Measurements from ENCODE around the gene FAM221B. TPM values are rescaled to one million over a fixed set of nuclear protein-coding genes. Genes with fewer than 3 reads are reported as not detected.
A peak's percentile ranks its signal among the peaks of the same experiment; 100 is the strongest.

The FAM221B gene
- total and polyA plus RNA-seq, 2 of the 4 experiments (the other 2 are of a cell fraction) = not detected

- Histone ChIP-seq H2BK20ac (ENCODE audit: low read depth, low read length) (no peak overlapping the region), H3K4me3 (ENCODE audit: insufficient read depth, low read depth, low read length) (peak overlapping the region; percentile 27), H3K9ac (ENCODE audit: low read depth, low read length) (peak overlapping the region; percentile 56; the same call in 1 of the 2 replicates), H3K9me3 (ENCODE audit: control insufficient read depth, insufficient read depth, low read length) (no peaks in the 10 kb centered on the region), H4K8ac (ENCODE audit: low read depth in 2 of 2, low read length in 2 of 2) (peak overlapping the region in 1 of 2 experiments; percentile 0; a peak in 1 of 4 replicates), H2AK9ac (replicated peaks; ENCODE audit: low read depth, low read length, poor library complexity) (no peak overlapping the region), H3K27ac (ENCODE audit: insufficient read depth, low read length) (no peak overlapping the region), H2BK15ac (ENCODE audit: low read depth, low read length) (no peak overlapping the region), H4K5ac (ENCODE audit: low read depth, low read length) (peak overlapping the region; percentile 10), H3K27me3 (ENCODE audit: control insufficient read depth, insufficient read depth, low read length) (no peaks in the 10 kb centered on the region), H3K23ac (ENCODE audit: low read depth, low read length) (peak overlapping the region; percentile 91), H4K91ac (ENCODE audit: insufficient read depth, low read depth, low read length) (no peak overlapping the region), H2BK120ac (ENCODE audit: low read depth, low read length) (no peak overlapping the region), H2BK5ac (ENCODE audit: low read depth, low read length, poor library complexity, severe bottlenecking) (no peak overlapping the region), H2AFZ (replicated peaks; ENCODE audit: low read length, poor library complexity) (no peak overlapping the region), H3K79me1 (ENCODE audit: low read depth in 1 of 2, low read length in 2 of 2) (peaks cover 27 to 62% of the 10 kb centered on the region in 2 experiments), H4K20me1 (ENCODE audit: insufficient read depth, low read length) (no peaks in the 10 kb centered on the region), H3K14ac (replicated peaks; ENCODE audit: low read depth, low read length) (peak overlapping the region; percentile 93; the same call in 1 of the 2 replicates), H3K9me1 (ENCODE audit: insufficient read depth, low read length) (peaks cover 42% of the 10 kb centered on the region), H3K56ac (ENCODE audit: extremely low read depth, insufficient read depth, low read length) (no peak overlapping the region), H3K4ac (ENCODE audit: low read depth, low read length) (peak overlapping the region; percentile 21), H3K36me3 (ENCODE audit: control insufficient read depth, insufficient read depth, low read length) (no peaks in the 10 kb centered on the region), H2AK5ac (ENCODE audit: low read depth, low read length) (no peak overlapping the region), H3K18ac (ENCODE audit: low read depth, low read length) (no peak overlapping the region), H3K4me1 (ENCODE audit: control insufficient read depth, insufficient read depth, low read length) (peaks cover 28% of the 10 kb centered on the region), H3K4me2 (ENCODE audit: low read depth, low read length) (peak overlapping the region; percentile 98)
- dilution Hi-C loops (cut with HindIII; ENCODE audit: low sequenced_read_pairs, unreplicated experiment) = no loop called here
- intact Hi-C loops (cut with micrococcal nuclease) = no loop called here
- TF ChIP-seq BHLHE40 (IDR thresholded peaks at IDR 0.05; ENCODE audit: low read depth, low read length) (no peak), FOS (IDR thresholded peaks at IDR 0.05; ENCODE audit: low read depth, low read length) (no peak)
- WGBS, 2 experiments (ENCODE audit: extremely low coverage in 2 of 2, insufficient read length in 1 of 2) = 42% methylated on average over 2 of the region's 2 CpGs; no CpG with 5 or more reads in 1 of the 2 experiments
- DNase-seq = no peak
- POLR2A ChIA-PET (ENCODE audit: unreplicated experiment) = no interaction called here
- in situ Hi-C loops (cut with MboI; ENCODE audit: low sequenced_read_pairs) = no loop called here
- no TSS peak for BruUV-seq (replicated peaks)
- no peak for ATAC-seq (ENCODE audit: low read depth)
- CTCF ChIA-PET = no interaction called here
Measured at GRCh38 chr9:35793461-35793860, 35.1 kb downstream of the FAM221B start.
